ENCODE data around the gene CIAO1.

DNA sequence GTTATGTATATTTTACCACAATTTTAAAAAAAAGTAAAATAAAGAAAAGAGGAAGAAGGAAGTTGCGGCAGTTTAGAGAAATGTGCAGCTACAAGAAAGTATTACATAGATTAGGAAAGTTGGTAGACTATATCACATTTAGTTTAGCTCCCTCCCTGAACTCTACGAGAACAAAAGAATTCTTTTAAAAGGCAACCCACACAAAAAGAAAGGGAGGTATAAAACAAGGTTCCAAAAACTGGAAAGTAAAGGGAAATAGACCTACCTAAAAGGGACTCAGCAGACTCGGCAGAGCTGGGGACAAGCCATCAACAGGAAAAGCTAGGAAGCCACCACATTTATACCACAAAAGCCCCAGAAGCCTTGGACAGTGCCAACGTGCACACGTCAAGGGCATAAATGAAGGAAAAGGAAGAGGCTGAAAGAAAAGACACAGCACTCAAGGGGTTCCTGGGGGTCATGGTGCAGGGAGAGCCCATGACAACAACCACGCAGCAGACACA is 9.4 kb upstream of the CIAO1 start:
- TF ChIP-seq EP300 (IDR thresholded peaks at IDR 0.05; ENCODE audit: borderline replicate concordance) (no peak), FOXM1 (IDR thresholded peaks at IDR 0.05; ENCODE audit: borderline replicate concordance, low read depth) (no peak), TEAD4 (IDR thresholded peaks at IDR 0.05) (no peak)
- TF ChIP-seq, protein P1, sequence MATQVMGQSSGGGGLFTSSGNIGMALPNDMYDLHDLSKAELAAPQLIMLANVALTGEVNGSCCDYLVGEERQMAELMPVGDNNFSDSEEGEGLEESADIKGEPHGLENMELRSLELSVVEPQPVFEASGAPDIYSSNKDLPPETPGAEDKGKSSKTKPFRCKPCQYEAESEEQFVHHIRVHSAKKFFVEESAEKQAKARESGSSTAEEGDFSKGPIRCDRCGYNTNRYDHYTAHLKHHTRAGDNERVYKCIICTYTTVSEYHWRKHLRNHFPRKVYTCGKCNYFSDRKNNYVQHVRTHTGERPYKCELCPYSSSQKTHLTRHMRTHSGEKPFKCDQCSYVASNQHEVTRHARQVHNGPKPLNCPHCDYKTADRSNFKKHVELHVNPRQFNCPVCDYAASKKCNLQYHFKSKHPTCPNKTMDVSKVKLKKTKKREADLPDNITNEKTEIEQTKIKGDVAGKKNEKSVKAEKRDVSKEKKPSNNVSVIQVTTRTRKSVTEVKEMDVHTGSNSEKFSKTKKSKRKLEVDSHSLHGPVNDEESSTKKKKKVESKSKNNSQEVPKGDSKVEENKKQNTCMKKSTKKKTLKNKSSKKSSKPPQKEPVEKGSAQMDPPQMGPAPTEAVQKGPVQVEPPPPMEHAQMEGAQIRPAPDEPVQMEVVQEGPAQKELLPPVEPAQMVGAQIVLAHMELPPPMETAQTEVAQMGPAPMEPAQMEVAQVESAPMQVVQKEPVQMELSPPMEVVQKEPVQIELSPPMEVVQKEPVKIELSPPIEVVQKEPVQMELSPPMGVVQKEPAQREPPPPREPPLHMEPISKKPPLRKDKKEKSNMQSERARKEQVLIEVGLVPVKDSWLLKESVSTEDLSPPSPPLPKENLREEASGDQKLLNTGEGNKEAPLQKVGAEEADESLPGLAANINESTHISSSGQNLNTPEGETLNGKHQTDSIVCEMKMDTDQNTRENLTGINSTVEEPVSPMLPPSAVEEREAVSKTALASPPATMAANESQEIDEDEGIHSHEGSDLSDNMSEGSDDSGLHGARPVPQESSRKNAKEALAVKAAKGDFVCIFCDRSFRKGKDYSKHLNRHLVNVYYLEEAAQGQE (IDR thresholded peaks at IDR 0.05; ENCODE audit: low read depth), result no peak
- TF ChIP-seq, protein P2, sequence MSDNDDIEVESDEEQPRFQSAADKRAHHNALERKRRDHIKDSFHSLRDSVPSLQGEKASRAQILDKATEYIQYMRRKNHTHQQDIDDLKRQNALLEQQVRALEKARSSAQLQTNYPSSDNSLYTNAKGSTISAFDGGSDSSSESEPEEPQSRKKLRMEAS (IDR thresholded peaks at IDR 0.05), result no peak

Data from Ishikawa (cell line).